HepG2 (cell line): Measurements from ENCODE around the gene FAM219A. TPM values are rescaled to one million over a fixed set of nuclear protein-coding genes. Genes with fewer than 3 reads are reported as not detected.

ENCODE experiments used
- CCAR2 ChIP-seq: fragments of 200-400 bp; formaldehyde crosslinking; optimal IDR thresholded peaks from 2 replicates; pipeline ENCODE3; 2018; ENCODE audit warnings: low read depth, mild to moderate bottlenecking, low read length, moderate library complexity
- GATAD2A ChIP-seq: IDR thresholded peaks from 2 replicates; pipeline ENCODE4 v1.6.1; 2016
- HNF4A ChIP-seq: sonication (generic); formaldehyde crosslinking; IDR thresholded peaks from 2 replicates; pipeline ENCODE4 v1.4.0; 2020; ENCODE audit warnings: missing genetic modification reagents
- RBFOX2 ChIP-seq: fragments of 200-400 bp; formaldehyde crosslinking; IDR thresholded peaks from 2 replicates; pipeline ENCODE4 v1.6.1; 2017; ENCODE audit warnings: low read depth, mild to moderate bottlenecking, low read length
- RCOR2 ChIP-seq: IDR thresholded peaks from 2 replicates; pipeline ENCODE4 v1.6.1; 2016; ENCODE audit warnings: missing biosample characterization, missing genetic modification reagents
- SALL1 ChIP-seq: sonication (generic); formaldehyde crosslinking; IDR thresholded peaks from 2 replicates; pipeline ENCODE4 v1.8.0; 2022; ENCODE audit warnings: mild to moderate bottlenecking, missing genetic modification reagents
- SAP130 ChIP-seq: IDR thresholded peaks from 2 replicates; pipeline ENCODE4 v1.6.1; 2016; ENCODE audit warnings: low read depth
- TCF7 ChIP-seq: sonication (generic); IDR thresholded peaks from 2 replicates; pipeline ENCODE4 v1.6.1; 2016; ENCODE audit warnings: antibody characterized with exemption, low read depth
- ZSCAN25 ChIP-seq: sonication (generic); formaldehyde crosslinking; IDR thresholded peaks from 2 replicates; pipeline ENCODE4 v1.8.0; 2022; ENCODE audit warnings: mild to moderate bottlenecking, missing genetic modification reagents
- polyA plus RNA-seq, 8 experiments: library from polyadenylated mRNA; depleted of rRNA in 3 of 8; stranded (reverse) in 7 of 8; unstranded in 1 of 8; fragments of >200 nt; fragmentation: Illumina TruSeq in 4 of 8; extraction: Trizol in 4 of 8; gene quantifications; 2 replicates each; pipeline versions ENCODE4 v1.2.1 to v1.2.3, GENCODE V29; 2011 to 2016; ENCODE audit warnings: low read depth in 4 of 8, missing spikeins in 1 of 8, mixed read lengths in 1 of 8; ENCODE audit not compliant: insufficient read depth in 1 of 8
- total RNA-seq, 5 experiments: library from RNA; depleted of rRNA; stranded (reverse); fragments of >200 nt; fragmentation: Illumina TruSeq; extraction: Trizol; gene quantifications; 2 replicates each; pipeline ENCODE4 v1.2.3, GENCODE V29; 2016; ENCODE audit warnings: low read depth in 1 of 5
- TF ChIP-seq, protein P1 (sequence below): sonication (generic); formaldehyde crosslinking; IDR thresholded peaks from 2 replicates; pipeline ENCODE4 v1.4.0; 2020; ENCODE audit warnings: mild to moderate bottlenecking, missing genetic modification reagents, borderline replicate concordance
- TF ChIP-seq, protein P2 (sequence below): sonication (generic); formaldehyde crosslinking; IDR thresholded peaks from 2 replicates; pipeline ENCODE4 v1.5.0; 2020; ENCODE audit warnings: missing genetic modification reagents
- TF ChIP-seq, protein P3 (sequence below): sonication (generic); formaldehyde crosslinking; IDR thresholded peaks from 2 replicates; pipeline ENCODE4 v1.5.1; 2020; ENCODE audit warnings: mild to moderate bottlenecking, missing genetic modification reagents, borderline replicate concordance
- TF ChIP-seq, protein P4 (sequence below): sonication (generic); formaldehyde crosslinking; IDR thresholded peaks from 2 replicates; pipeline ENCODE4 v1.8.1; 2022; ENCODE audit warnings: mild to moderate bottlenecking, missing genetic modification reagents
- TF ChIP-seq, protein P5 (sequence below): sonication (generic); formaldehyde crosslinking; conservative IDR thresholded peaks from 2 replicates; pipeline ENCODE4 v1.4.0; 2020; ENCODE audit warnings: mild to moderate bottlenecking, missing genetic modification reagents, moderate library complexity
- TF ChIP-seq, protein P6 (sequence below): IDR thresholded peaks from 2 replicates; pipeline ENCODE4 v1.6.1; 2012; ENCODE audit warnings: inconsistent platforms
- TF ChIP-seq, protein P7 (sequence below): sonication (generic); formaldehyde crosslinking; IDR thresholded peaks from 2 replicates; pipeline ENCODE4 v1.4.0; 2020; ENCODE audit warnings: mild to moderate bottlenecking, low read depth, missing genetic modification reagents

The FAM219A gene
- total and polyA plus RNA-seq, 2 of the 13 experiments (the other 11 are each of a cell fraction or from before 2014, with no cell fraction given) = 3.9 to 6.4 TPM

DNA sequence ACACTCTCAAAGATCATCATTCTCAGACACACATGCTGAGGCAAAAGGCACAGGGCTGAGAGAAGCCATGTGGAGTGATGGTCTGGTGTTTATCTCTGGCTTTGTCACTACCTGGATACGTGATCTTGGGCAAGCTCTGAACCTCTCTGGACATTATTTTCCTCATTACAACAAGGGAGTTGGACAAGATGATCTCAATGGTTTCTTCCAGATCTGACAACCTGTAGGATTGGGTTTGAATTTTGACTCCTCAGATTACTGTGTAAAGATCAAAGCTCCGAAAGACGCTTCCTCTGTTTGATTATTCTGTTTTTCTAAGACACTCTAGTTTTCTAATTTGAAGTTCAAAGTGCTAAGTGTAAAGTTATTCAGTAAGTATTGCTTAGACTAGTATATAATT, 109.0 kb downstream of the FAM219A start (continued):
- TF ChIP-seq, protein P1, sequence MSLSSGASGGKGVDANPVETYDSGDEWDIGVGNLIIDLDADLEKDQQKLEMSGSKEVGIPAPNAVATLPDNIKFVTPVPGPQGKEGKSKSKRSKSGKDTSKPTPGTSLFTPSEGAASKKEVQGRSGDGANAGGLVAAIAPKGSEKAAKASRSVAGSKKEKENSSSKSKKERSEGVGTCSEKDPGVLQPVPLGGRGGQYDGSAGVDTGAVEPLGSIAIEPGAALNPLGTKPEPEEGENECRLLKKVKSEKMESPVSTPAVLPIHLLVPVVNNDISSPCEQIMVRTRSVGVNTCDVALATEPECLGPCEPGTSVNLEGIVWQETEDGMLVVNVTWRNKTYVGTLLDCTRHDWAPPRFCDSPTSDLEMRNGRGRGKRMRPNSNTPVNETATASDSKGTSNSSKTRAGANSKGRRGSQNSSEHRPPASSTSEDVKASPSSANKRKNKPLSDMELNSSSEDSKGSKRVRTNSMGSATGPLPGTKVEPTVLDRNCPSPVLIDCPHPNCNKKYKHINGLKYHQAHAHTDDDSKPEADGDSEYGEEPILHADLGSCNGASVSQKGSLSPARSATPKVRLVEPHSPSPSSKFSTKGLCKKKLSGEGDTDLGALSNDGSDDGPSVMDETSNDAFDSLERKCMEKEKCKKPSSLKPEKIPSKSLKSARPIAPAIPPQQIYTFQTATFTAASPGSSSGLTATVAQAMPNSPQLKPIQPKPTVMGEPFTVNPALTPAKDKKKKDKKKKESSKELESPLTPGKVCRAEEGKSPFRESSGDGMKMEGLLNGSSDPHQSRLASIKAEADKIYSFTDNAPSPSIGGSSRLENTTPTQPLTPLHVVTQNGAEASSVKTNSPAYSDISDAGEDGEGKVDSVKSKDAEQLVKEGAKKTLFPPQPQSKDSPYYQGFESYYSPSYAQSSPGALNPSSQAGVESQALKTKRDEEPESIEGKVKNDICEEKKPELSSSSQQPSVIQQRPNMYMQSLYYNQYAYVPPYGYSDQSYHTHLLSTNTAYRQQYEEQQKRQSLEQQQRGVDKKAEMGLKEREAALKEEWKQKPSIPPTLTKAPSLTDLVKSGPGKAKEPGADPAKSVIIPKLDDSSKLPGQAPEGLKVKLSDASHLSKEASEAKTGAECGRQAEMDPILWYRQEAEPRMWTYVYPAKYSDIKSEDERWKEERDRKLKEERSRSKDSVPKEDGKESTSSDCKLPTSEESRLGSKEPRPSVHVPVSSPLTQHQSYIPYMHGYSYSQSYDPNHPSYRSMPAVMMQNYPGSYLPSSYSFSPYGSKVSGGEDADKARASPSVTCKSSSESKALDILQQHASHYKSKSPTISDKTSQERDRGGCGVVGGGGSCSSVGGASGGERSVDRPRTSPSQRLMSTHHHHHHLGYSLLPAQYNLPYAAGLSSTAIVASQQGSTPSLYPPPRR (CRISPR knock-in tag) = 0 out of 2 replicates have a peak, but pooled peaks have one; percentile 11
- TF ChIP-seq, protein P2, sequence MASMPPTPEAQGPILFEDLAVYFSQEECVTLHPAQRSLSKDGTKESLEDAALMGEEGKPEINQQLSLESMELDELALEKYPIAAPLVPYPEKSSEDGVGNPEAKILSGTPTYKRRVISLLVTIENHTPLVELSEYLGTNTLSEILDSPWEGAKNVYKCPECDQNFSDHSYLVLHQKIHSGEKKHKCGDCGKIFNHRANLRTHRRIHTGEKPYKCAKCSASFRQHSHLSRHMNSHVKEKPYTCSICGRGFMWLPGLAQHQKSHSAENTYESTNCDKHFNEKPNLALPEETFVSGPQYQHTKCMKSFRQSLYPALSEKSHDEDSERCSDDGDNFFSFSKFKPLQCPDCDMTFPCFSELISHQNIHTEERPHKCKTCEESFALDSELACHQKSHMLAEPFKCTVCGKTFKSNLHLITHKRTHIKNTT (CRISPR knock-in tag) = no peak
- TF ChIP-seq RBFOX2 = no peak
- TF ChIP-seq CCAR2 = no peak
- TF ChIP-seq, protein P3, sequence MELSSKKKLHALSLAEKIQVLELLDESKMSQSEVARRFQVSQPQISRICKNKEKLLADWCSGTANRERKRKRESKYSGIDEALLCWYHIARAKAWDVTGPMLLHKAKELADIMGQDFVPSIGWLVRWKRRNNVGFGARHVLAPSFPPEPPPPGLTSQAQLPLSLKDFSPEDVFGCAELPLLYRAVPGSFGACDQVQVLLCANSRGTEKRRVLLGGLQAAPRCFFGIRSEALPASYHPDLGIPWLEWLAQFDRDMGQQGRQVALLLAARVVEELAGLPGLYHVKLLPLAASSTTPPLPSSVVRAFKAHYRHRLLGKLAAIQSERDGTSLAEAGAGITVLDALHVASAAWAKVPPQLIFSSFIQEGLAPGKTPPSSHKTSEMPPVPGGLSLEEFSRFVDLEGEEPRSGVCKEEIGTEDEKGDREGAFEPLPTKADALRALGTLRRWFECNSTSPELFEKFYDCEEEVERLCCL (CRISPR knock-in tag) = no peak
- peak; percentile 37; the same call in 1 of the 2 replicates for TF ChIP-seq HNF4A
- TF ChIP-seq TCF7 = peak; percentile 55
- TF ChIP-seq, protein P4, sequence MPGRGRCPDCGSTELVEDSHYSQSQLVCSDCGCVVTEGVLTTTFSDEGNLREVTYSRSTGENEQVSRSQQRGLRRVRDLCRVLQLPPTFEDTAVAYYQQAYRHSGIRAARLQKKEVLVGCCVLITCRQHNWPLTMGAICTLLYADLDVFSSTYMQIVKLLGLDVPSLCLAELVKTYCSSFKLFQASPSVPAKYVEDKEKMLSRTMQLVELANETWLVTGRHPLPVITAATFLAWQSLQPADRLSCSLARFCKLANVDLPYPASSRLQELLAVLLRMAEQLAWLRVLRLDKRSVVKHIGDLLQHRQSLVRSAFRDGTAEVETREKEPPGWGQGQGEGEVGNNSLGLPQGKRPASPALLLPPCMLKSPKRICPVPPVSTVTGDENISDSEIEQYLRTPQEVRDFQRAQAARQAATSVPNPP (CRISPR knock-in tag) = no peak
- peak; percentile 55 for TF ChIP-seq SAP130 (CRISPR knock-in tag)
- TF ChIP-seq, protein P5, sequence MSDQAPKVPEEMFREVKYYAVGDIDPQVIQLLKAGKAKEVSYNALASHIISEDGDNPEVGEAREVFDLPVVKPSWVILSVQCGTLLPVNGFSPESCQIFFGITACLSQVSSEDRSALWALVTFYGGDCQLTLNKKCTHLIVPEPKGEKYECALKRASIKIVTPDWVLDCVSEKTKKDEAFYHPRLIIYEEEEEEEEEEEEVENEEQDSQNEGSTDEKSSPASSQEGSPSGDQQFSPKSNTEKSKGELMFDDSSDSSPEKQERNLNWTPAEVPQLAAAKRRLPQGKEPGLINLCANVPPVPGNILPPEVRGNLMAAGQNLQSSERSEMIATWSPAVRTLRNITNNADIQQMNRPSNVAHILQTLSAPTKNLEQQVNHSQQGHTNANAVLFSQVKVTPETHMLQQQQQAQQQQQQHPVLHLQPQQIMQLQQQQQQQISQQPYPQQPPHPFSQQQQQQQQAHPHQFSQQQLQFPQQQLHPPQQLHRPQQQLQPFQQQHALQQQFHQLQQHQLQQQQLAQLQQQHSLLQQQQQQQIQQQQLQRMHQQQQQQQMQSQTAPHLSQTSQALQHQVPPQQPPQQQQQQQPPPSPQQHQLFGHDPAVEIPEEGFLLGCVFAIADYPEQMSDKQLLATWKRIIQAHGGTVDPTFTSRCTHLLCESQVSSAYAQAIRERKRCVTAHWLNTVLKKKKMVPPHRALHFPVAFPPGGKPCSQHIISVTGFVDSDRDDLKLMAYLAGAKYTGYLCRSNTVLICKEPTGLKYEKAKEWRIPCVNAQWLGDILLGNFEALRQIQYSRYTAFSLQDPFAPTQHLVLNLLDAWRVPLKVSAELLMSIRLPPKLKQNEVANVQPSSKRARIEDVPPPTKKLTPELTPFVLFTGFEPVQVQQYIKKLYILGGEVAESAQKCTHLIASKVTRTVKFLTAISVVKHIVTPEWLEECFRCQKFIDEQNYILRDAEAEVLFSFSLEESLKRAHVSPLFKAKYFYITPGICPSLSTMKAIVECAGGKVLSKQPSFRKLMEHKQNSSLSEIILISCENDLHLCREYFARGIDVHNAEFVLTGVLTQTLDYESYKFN (CRISPR knock-in tag) = peak; percentile 69
- TF ChIP-seq, protein P6, sequence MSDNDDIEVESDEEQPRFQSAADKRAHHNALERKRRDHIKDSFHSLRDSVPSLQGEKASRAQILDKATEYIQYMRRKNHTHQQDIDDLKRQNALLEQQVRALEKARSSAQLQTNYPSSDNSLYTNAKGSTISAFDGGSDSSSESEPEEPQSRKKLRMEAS = peak; percentile 46; the same call in 1 of the 2 replicates
- TF ChIP-seq GATAD2A = 0 out of 2 replicates have a peak, but pooled peaks have one; percentile 16
- TF ChIP-seq, protein P7, sequence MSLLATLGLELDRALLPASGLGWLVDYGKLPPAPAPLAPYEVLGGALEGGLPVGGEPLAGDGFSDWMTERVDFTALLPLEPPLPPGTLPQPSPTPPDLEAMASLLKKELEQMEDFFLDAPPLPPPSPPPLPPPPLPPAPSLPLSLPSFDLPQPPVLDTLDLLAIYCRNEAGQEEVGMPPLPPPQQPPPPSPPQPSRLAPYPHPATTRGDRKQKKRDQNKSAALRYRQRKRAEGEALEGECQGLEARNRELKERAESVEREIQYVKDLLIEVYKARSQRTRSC (CRISPR knock-in tag) = no peak
- 0 out of 2 replicates have a peak, but pooled peaks have one; percentile 10 for TF ChIP-seq RCOR2
- no peak for TF ChIP-seq ZSCAN25 (CRISPR knock-in tag)
- 0 out of 2 replicates have a peak, but pooled peaks have one; percentile 27 for TF ChIP-seq SALL1 (CRISPR knock-in tag)
